DMS79 treated with DMSO at 0.1 percent for 48 hours (cell line): ENCODE results near the gene LHX3.

Experiments
- DNase-seq: peaks from one replicate; lab custom pipeline; 2025; lab: John Stamatoyannopoulos, UW

LHX3 gene

DNA sequence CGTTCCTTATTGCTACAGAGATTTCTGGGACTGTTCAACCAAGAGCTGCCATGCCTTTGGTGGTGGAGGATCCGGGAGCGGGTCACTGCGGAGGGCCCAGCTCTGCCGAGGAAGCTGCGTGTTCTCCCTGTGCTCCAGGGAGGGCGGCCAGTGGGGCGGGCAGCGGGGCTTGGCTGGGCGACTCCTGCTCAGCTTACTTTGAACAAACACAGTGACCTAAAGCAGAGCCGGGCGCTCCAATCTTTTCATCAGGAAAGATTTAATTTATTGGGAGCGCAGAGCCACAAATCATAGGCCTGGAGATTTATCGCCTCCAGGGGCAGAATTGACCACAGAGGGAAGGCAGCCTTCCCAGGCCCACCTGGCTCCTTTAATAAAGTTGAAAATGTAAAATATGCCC lies 27.7 kb downstream of the LHX3 start:
- DNase-seq: no peak

DNA sequence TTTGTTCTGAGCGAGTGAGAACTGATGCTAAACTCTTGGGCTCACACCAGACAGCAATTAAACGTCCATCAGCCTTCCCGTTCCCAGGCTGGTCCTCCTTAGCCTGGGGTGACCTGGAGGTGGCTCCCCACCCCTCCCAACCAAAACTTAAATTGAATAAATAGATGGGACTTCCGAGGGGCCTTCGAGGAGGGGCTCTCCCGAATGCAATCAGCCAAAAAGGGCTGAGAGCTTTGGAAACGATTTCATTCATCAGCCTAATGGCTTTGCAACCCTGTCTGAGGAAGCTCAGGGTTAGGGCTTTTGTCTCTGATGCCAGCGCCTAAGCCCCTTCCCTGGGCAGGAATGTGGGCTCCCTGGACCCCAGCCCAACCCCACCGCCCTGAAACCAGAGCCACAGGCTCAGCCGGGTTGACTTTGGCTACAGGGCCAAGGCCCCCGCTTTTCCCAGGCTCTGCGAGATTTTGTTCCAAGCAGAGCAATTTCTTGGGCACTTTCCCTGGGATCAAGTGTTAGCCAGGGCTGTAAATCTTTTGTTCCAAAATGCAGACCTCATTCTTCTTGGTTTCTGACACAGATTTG lies 29.2 kb downstream of the LHX3 start:
- DNase-seq: no peak

DNA sequence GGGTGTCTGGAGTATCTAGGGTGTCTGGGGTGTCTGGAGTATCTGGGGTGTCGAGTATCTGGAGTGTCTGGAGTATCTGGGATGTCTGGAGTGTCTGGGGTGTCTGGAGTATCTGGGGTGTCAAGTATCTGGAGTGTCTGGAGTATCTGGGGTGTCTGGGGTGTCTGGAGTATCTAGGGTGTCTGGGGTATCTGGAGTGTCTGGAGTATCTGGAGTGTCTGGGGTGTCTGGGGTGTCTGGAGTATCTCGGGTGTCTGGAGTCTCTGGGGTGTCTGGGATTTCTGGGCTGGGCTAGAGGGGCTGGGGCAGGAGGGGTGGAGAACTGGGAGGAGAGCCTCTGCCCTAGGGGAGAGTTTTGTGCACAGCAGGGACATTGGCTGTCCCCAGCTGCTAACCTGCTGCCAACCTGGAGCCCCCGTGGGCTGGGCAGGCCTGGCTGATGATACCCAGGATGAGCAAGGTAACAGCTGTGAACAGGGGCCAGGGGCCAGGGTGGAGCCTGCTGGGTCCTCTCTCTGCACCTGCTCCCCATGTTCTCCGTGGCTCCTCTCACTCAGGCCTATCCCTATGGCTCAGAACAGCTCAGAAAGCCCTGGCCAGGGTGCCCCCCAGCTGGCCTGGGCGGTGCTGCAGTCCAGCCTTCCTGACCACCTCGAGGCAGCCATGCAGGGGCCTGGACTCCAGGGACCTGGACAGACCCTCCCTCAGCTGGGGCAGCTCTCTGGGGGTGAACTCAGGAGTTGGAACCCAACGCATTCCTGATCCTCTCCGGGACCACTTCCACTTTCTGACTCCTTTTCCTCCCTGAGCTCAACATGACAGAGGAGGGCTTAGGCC lies 29.9 kb downstream of the LHX3 start:
- no peak for DNase-seq

DNA sequence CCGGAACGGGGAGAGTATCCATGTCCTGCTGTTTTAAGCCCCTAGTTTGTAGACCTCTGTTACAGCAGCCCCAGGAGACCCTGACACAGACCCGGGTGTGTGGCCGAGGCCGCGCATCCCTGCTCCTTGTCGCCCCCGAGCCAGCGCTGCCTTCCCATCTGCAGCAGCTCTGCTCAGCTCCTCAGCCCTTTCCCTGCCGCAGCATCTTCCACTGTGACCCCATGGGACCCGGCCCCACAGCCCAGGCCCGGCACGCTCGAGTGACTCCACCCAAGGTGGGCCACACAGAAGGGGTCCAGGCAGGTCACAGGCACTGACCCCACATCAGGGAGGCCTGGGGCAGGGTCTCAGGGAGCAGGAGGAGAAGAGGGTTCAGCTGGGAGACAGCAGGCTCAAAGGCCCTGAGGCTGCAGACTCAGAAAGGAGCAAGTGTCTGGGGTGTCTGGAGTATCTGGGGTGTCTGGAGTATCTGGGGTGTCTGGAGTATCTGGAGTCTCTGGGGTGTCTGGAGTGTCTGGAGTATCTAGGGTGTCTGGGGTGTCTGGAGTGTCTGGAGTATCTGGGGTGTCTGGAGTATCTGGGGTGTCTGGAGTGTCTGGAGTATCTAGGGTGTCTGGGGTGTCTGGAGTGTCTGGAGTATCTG lies 31.2 kb downstream of the LHX3 start:
- DNase-seq: no peak

DNA sequence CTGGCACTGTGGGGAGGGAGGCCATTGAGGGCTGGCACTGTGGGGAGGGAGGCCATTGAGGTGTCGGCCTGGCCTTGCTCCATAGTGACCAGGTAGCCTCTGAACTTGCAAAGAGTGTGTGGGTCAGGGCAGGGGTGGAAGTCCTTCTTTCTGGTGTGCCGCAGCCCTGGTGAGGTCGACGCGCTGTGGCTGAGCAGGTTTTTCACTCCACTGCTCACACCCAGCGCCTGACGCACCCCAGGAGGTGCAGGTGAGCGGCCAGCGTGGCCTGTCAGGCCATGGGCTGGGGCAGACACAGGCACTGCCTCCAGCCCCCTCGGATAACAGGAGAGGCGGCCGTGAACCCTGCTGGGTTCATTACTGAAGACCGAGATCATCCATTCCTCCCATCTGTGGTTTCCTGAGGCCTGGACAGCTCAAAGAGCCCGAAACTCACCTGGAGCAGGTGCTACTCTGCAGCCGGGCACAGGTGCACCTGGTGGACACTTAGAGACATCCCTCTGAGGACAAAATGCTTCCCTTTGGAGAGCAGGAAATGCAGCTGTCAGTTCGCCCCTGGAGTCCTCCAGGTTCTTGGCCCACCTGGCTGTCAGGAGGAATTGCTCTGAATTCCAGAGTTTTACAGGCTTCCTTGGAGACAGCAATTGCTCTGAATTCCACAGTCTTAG lies 32.4 kb downstream of the LHX3 start:
- peak; percentile 29 for DNase-seq

DNA sequence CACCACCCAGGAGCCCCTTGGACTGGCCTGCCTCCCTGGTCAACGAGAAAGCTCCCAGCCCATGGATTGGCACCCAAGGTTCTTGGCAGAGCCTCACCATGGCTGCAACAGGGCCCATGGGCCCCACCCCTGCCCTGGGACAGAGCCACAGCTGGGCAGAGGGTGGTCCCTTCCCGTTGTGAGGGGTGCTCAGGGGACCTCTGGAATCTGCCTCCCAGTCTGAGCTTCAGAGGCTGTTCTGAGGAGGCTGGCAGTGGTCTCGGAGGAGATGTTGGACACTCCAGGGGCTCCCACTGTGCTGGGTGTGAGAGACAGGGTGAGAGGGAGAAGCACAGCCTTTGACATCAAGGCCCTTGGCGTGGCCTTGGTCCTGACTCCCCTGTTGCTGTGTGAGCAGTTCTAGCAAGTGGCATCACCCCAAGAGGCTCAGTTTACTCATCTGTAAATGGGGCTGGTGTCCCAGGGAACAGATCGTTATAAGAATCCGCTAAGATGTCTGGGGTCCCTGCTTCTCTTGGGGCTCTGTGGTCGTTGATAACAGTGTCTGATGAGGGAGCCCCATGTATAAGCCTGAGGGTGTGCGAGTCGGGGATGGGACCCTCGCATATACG lies 33.0 kb downstream of the LHX3 start:
- DNase-seq: no peak

DNA sequence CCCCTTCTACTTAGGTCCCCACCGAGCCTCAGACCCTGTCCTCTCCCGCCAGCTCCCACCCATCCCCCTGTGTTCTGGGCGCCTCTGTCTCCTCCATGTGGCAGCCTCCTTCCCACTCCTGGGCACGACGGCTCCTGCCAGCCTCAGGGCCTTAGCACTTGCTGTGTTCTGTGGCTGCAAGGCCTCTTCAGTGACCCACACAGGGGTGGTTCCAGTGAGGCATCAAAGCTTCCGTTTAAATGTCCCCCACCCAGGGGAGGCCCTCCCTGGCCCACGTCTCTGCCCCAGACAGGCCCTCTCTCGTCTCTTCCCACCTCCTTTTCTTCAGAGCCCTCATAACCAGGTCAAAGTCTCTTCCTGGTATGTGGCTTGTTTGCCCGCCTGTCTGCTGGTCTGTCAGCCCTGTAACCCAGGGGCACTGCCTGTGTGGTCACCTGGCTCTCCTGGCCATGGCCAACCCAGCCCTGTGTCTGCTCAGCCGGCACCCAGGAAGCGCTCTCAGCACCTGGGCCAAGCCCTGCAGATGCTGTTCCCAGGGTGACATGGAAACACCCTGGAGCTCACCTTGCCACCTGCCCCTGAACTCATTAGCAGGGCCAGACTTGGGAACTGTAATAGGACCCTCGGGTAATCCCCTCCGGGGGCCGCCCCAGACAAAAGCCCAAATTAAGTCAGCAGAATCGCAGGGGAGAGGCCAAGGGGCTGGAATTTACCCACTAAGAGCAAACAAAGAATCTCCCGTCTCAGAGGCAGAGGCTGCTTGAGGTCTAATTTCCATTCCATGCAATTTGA lies 33.7 kb downstream of the LHX3 start:
- peak; percentile 88 for DNase-seq

DNA sequence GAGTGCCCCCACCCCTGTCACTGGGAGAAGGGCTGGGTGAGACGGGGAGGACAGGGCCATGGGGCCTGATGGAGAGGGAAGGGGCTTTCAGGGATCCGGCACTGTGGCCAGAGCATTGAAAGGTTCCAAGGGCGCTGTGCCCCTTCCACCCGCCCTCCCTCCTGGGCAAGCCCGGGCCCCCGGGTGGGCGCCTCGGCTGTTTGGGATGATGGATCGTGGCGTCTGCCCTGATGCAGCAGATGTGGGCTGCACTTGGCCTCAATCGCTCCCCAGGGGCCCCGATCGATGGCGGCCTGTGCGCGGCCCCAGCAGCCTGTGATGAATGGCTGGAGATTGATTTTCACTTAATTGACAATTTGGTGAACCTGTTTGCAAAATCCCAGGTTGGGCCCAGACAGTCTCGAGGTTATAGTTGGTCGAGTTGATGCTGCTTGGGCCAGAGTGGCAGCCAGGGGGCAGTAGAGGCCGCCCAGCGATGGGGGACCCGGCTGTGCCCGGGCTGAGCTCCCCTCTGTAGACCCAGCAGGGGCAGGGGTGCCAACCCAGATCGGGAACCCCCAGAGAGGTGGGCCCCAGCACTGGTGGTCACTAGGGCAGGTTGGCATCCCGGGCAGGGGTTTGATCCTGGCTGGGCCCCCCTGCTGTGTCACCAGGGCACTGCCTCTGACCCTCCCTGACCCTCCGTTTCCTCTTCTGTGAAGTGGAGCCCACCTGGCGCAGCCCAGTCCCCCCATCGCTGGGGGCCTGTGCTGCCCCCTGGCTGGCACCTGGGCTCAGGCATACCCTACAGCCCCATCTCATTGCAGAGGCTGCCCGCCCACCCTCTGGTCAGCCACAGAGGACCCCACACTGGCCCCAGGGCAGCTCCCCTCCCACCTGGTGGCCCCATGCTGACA lies 34.7 kb downstream of the LHX3 start:
- no peak for DNase-seq

DNA sequence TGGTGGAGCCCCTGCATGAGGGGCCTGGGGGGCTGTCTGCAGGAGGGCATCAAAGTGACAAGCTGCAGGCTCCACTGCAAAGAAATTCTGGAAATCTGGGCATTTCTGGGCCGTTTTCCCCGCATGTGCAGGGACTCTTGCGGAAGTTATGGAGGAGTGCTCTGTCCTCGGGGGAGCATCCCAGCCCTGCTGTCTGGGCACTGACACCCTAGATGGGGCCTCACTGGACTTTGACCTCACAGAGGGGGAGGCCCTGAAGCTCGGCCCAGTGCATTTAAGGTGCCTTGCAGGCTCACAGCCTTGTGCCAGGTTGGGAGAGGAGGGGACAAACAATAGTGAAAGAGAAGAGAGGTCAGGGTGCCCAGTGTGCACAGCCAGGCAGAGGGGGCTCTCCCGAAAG lies 35.4 kb downstream of the LHX3 start:
- no peak for DNase-seq

DNA sequence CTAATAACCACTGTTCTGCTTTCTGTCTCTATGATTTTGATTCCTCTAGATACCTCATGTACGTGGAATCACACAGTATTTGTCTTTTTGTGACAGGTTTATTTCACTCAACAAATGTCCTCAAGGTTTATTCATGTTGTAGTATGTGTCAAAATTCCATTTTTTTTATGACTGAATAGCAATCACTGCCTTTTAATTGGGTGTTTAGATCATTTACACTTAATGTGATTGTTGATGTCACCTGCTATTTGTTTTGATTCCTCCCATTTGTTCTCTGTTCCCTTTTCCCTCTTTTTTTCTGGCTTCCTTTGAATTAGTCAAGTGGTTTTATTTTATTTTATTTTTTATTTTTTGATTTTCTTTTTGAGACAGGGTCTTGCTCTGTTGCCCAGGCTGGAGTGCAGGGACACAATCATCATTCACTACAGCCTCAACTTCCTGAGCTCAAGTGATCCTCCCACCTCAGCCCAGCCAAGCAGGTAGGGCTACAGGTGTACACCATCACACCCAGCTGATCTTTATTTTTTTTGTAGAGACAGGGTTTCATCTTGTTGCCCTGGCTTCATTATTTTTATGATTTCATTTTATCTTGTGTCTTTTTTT lies 41.6 kb downstream of the LHX3 start:
- DNase-seq: no peak

DNA sequence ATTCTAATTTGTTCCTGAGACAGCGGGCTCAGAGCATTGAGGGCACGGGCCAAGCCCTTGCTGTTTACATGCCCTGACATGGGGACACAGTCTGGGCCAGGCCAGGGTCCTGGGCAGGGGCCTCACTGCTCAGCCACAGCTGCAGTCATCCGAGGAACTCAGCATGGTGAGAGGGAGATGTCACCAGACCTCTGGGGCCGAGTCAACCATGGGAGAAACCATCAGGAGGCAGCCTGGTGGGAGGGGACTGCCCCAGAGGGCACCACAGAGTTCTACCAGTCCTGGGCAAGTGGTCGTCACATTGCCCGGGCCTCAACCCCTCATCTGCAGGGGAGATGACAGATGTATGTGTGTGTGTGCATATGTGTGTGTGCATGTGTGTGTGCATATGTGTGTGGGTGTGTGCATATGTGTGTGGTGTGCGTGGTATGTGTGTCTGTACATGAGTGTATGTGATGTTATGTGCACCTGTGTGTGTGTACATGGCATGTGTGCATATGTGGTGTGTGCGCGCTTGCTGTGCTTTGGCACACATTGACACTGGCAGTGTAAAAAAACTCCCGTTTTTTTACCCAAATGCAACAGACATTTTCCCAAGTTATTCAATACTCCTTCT lies 43.8 kb downstream of the LHX3 start:
- no peak for DNase-seq

DNA sequence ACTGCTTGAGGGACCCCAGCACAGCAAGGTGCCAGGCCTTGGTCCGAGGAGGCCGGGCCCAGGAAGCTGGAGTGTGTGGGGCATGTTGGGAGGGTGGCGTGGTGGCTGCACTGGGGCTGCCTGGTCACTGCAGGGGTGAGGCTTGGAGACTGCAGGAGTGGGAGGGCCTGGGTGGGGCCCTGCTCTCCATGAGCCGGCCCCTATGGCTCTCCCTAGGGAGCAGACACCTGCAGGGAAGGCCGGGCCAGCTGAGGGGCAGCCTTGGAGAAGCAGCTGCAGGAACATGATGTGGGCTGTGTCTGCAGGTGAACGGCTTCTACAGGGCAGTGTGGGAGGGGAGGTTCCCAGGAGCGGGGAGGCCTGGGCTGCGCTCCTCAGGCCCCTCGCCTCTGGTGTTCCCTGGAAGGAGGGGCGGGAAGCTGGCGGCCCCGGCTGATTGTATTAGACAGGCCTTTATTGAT lies 44.5 kb downstream of the LHX3 start:
- peak; percentile 17 for DNase-seq

DNA sequence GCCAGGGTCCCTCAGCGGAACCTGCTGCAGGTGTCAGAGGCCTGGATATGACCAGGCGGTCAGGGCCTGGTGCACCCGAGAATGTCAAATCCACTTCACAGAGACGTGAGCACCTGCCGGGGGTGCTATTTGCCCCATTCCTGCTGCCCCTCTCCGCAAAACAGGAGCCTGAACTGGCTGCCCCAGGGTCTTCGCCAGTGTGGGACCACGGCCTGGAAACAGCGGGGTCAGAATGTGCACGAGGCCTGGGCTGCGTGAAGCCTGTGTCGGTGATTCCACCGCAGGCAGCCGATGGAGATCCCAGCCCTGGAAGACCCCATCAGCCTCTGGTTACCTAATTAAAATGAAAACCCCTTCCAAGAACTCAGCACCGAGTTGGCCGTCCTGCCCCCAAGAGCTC lies 45.1 kb downstream of the LHX3 start:
- no peak for DNase-seq

DNA sequence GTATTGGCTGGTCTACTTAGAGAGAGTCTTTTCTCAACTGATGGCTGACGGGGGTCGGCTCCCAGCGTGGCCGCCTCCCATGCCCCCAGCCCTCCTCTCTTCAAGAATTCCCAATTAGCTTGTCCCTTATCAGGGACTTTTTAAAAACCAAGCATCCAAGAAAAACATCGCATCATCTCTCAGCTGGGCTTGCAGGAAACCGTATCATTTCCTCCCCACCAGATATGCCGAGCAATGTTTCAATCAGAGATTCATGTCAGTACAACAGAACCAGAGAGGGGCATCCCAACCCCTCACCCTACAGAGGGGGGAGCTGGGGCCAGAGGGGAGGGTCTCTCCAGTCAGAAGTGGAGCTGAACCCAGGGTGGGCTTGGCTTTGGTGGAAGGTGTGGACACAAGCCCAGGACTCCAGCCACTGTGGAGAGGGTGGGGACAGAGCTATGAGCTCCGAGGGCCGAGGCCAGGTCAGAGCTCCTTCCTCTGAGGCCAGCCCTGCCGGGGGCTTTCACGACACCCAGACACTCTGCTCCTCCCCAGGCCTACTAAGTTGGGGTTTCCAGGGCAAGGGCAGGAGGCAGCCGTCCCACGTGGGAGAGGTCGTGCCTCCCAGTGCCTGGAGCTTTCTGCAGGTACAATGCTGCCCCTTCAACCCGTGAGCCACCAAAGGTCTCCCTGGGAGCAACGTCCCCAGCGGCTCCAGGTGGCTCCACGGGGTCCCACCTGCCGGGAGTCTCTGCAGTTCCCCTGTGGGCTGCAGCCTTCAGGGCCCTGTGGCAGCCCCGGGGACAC lies 47.3 kb downstream of the LHX3 start:
- DNase-seq: no peak

DNA sequence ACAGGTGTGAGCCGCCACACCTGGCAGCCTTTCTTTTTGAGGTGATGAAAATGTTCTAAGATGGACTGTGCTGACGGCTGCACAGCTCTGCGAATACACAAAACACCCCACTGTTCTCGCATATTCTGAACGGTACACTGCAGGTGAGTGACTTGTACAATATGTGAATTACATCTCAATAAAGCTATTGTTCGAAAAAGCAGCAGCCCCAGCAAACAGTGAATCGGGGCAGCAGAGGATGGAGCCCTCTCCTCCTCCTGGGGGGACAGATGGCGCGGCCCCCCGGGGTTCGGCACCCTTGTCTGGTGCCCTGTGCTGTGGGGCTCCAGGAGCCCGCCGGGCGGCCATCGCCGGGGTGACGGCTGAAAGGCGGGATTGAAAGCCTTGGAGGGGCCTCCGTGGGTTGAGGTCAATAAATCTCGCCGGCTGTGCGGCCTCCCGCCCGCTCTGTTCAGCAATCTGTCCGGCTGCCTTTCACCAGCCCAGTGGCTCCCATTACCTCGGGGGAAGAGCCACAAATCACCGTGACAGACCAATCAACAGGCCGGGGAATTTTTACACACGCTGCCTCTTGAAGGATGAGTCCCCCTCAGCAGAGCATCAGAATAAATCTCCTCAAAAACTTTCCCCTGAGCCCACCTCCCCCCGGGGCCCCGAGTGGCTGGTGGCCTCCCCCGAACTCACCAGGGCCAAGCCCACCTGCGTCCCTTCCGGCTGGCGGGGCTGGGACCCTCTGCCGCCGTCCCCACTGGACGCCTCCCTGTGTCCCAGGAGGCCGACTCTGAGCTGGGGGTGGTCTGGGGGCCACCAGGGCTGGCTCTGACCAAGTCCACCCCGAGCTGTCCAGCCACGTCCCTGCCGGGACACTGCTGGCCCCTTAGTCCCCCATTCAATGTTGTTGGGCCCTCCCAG lies 48.5 kb downstream of the LHX3 start:
- no peak for DNase-seq

DNA sequence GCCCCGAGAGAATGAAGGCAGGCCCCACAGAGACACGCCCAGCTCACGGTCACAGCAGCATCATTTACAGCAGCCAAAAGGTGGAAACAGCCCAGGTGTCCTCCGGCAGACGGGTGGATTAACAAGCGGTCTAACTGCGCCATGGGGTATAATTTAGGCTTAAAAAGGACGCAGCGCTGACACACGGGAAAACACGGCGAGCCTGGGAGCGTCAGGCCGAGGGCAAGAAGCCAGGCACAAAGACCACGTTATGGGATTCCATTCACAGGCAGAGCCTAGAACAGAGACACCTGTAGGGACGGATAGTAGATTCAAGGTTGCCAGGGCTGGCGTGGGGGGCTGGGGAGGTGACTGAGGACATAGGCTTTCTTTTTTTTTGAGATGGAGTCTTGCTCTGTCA lies 49.4 kb downstream of the LHX3 start:
- no peak for DNase-seq

DNA sequence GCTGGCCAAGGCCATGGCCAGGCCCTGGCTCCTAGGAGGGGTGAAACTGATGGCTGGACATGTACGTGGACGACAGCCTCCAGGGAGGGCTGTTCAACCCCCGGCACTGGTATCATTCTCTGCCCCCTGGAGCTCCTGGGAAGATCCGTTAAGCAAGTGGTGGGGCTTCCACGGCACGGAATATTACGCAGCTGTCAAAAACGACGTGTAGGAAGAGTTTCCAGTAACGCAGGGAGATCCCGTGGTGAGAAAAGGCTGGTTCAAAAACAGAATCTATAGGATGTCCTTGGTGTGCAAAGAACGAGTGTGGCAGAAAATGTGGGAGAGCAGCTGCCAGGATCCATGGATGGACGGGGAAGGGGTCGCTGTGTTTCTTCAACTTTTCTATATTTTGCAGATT lies 50.0 kb downstream of the LHX3 start:
- DNase-seq: no peak
